GM18873 (cell line): ENCODE data around the gene CMTM4.

ENCODE experiments used
- ATAC-seq: cut with Tn5 transposase; IDR thresholded peaks from one replicate; pipeline ENCODE4 v1.9.1; 2021; ENCODE audit warnings: mild to moderate bottlenecking, moderate library complexity, moderate number of reproducible peaks; ENCODE audit not compliant: unreplicated experiment, low FRiP score

Gene CMTM4

GRCh38 chr16:66696669-66697630, at the start of gene CMTM4:
Gene CMTM4 (minus strand): TSS chr16:66696743. CDS start chr16:66696525, 218 bp downstream.
- no peak for ATAC-seq

GRCh38 chr16:66746048-66746447, 49.5 kb upstream of the CMTM4 start:
- ATAC-seq, result no peak

GRCh38 chr16:66741950-66742808, 45.6 kb upstream of the CMTM4 start:
- no peak for ATAC-seq

GRCh38 chr16:66741169-66741900, 44.8 kb upstream of the CMTM4 start:
- ATAC-seq, result no peak

- no peak for ATAC-seq
Observed at GRCh38 chr16:66740533-66740932, 44.0 kb upstream of the CMTM4 start.

GRCh38 chr16:66740010-66740409, 43.5 kb upstream of the CMTM4 start:
- no peak for ATAC-seq

GRCh38 chr16:66735891-66736290, 39.3 kb upstream of the CMTM4 start:
- ATAC-seq, result no peak

- no peak for ATAC-seq
Observed at GRCh38 chr16:66731101-66731500, 34.6 kb upstream of the CMTM4 start.

- ATAC-seq, result no peak
Observed at GRCh38 chr16:66728804-66729203, 32.3 kb upstream of the CMTM4 start.

- ATAC-seq, result no peak
Observed at GRCh38 chr16:66728117-66728787, 31.7 kb upstream of the CMTM4 start.

- ATAC-seq, result no peak
Observed at GRCh38 chr16:66720766-66721165, 24.2 kb upstream of the CMTM4 start.

GRCh38 chr16:66719246-66719645, 22.7 kb upstream of the CMTM4 start:
- no peak for ATAC-seq

- no peak for ATAC-seq
Observed at GRCh38 chr16:66717776-66718175, 21.2 kb upstream of the CMTM4 start.

GRCh38 chr16:66717112-66717675, 20.7 kb upstream of the CMTM4 start:
- ATAC-seq, result no peak

- ATAC-seq, result no peak
Observed at GRCh38 chr16:66714654-66715307, 18.2 kb upstream of the CMTM4 start.

GRCh38 chr16:66714062-66714461, 17.5 kb upstream of the CMTM4 start:
- no peak for ATAC-seq

- no peak for ATAC-seq
Observed at GRCh38 chr16:66713076-66713475, 16.5 kb upstream of the CMTM4 start.

- no peak for ATAC-seq
Observed at GRCh38 chr16:66712512-66712911, 16.0 kb upstream of the CMTM4 start.

GRCh38 chr16:66711581-66711980, 15.0 kb upstream of the CMTM4 start:
- no peak for ATAC-seq
